NCI-H1436 (cell line): ENCODE measurements around the gene IFITM2.
"Not testable (repeated sequence)": the region's sequence is repeated elsewhere in the genome, so short reads cannot be mapped to it uniquely, and the experiment has no call there.

Experiments
- DNase-seq: peaks from one replicate; lab custom pipeline; 2025; lab: John Stamatoyannopoulos, UW

The IFITM2 gene

GRCh38 chr11:307766-308708, at the start of gene IFITM2:
TSS of gene IFITM2 (plus strand) at chr11:307816. CDS start at chr11:308193, 377 bp downstream.
- not testable (repeated sequence) for DNase-seq

- DNase-seq, result no peak
Measured at GRCh38 chr11:259413-259812, 48.2 kb upstream of the IFITM2 start.

- no peak for DNase-seq
Measured at GRCh38 chr11:261624-262023, 46.0 kb upstream of the IFITM2 start.

GRCh38 chr11:266676-267439, 40.8 kb upstream of the IFITM2 start:
- DNase-seq, result no peak

GRCh38 chr11:267491-267994, 40.1 kb upstream of the IFITM2 start:
- DNase-seq, result no peak

GRCh38 chr11:268716-269145, 38.9 kb upstream of the IFITM2 start:
- DNase-seq, result not testable (repeated sequence)

- no peak for DNase-seq
Measured at GRCh38 chr11:269146-269890, 38.3 kb upstream of the IFITM2 start.

GRCh38 chr11:270451-271318, 36.9 kb upstream of the IFITM2 start:
- DNase-seq, result no peak

GRCh38 chr11:271319-271715, 36.3 kb upstream of the IFITM2 start:
- DNase-seq, result no peak

GRCh38 chr11:272195-272930, 35.3 kb upstream of the IFITM2 start:
- no peak for DNase-seq

- DNase-seq, result no peak
Measured at GRCh38 chr11:272931-273198, 34.8 kb upstream of the IFITM2 start.

- DNase-seq, result no peak
Measured at GRCh38 chr11:276219-276618, 31.4 kb upstream of the IFITM2 start.

GRCh38 chr11:278001-278951, 29.3 kb upstream of the IFITM2 start, which contains the start of gene NLRP6:
TSS of gene NLRP6 (plus strand) at chr11:278407. CDS start at chr11:278570, 163 bp downstream.
- DNase-seq, result no peak

GRCh38 chr11:279040-279965, 28.3 kb upstream of the IFITM2 start:
- no peak for DNase-seq

- DNase-seq, result no peak
Measured at GRCh38 chr11:279966-280705, 27.5 kb upstream of the IFITM2 start.

GRCh38 chr11:280706-281485, 26.7 kb upstream of the IFITM2 start:
- DNase-seq, result no peak
